ENCODE data around the gene RPS6KA5. TPM values are rescaled to one million over a fixed set of nuclear protein-coding genes. Genes with fewer than 3 reads are reported as not detected.

Gene RPS6KA5
- total and polyA plus RNA-seq, 2 donors (not counting 1 experiment from before 2014, with no cell fraction given) = 6.0 to 34.6 TPM

DNA sequence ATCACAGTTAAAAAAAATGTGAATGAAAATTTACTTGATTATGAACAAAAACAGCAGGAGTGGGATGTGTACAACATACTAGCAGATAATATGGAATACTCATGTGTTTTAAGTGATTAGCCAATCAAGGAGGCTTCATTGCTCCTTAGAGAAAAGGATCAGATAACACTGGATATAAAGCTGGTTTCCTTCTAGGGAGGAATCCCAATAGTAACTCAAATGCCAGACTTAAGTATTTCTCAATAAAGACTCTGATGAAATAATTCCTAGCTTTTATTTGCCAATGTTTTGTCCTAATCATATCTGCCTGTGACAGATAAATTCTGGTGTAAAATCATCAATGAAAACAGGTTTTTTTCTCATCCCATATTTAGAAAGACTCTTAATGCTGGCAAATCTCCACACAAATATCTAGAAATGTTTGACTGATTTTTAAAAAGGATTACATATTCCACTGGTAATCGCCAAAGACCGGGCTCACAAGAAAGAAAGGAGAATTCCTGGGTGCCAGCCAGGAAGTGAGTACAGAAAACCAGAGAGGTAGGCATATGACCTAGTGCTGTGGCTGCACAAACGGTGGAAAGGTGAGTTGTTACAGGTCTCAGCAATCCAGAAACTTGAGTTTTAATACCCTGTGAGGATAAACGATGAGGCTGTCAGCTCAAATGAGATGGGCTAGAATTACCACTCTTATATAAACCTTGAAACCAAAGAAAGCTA lies 135.7 kb downstream of the RPS6KA5 start:
- no peaks in the 10 kb centered on the region for H3K27me3 ChIP-seq (replicated peaks in 1 of 4; ENCODE audit: control extremely low read depth in 1 of 4, control insufficient read depth in 3 of 4, insufficient read depth in 4 of 4, low read length in 3 of 4)
- no peak overlapping the region for H3K9ac ChIP-seq (ENCODE audit: low read length)
- CTCF ChIA-PET = interaction anchor here (2.2 kb wide), 1 partner anchor 249 kb away, joined by 8 read pairs; no protein-coding TSS in a partner anchor
- intact Hi-C loops (cut with micrococcal nuclease) = no loop called here
- H3K27ac ChIP-seq (ENCODE audit: low read length in 2 of 2) = no peak overlapping the region
- no peaks in the 10 kb centered on the region for H3K4me1 ChIP-seq (ENCODE audit: control insufficient read depth in 2 of 2, insufficient read depth in 2 of 2, low read length in 2 of 2)
- no peak overlapping the region for H3K27ac Mint-ChIP-seq
- H3K79me2 ChIP-seq (ENCODE audit: control insufficient read depth, insufficient read depth, low read length) = no peaks in the 10 kb centered on the region
- POLR2A ChIA-PET = no interaction called here
- no peaks in the 10 kb centered on the region for H3K9me3 ChIP-seq (ENCODE audit: control extremely low read depth in 1 of 3, control insufficient read depth in 2 of 3, insufficient read depth in 1 of 3, low read length in 2 of 3)
- H3K4me1 Mint-ChIP-seq = no peaks in the 10 kb centered on the region
- no peak overlapping the region for H2AFZ ChIP-seq (ENCODE audit: insufficient read depth, low read depth, low read length, poor library complexity, severe bottlenecking)
- DNase-seq (no peak), ATAC-seq (ENCODE audit: low read depth) (no peak)
- TF ChIP-seq, protein P1, sequence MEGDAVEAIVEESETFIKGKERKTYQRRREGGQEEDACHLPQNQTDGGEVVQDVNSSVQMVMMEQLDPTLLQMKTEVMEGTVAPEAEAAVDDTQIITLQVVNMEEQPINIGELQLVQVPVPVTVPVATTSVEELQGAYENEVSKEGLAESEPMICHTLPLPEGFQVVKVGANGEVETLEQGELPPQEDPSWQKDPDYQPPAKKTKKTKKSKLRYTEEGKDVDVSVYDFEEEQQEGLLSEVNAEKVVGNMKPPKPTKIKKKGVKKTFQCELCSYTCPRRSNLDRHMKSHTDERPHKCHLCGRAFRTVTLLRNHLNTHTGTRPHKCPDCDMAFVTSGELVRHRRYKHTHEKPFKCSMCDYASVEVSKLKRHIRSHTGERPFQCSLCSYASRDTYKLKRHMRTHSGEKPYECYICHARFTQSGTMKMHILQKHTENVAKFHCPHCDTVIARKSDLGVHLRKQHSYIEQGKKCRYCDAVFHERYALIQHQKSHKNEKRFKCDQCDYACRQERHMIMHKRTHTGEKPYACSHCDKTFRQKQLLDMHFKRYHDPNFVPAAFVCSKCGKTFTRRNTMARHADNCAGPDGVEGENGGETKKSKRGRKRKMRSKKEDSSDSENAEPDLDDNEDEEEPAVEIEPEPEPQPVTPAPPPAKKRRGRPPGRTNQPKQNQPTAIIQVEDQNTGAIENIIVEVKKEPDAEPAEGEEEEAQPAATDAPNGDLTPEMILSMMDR (IDR thresholded peaks at IDR 0.05) = no peak
- TF ChIP-seq EZH2 (IDR thresholded peaks at IDR 0.05; ENCODE audit: borderline replicate concordance, insufficient read depth, low read depth, low read length, poor library complexity, severe bottlenecking) = no peak
- no peak overlapping the region for H3K4me3 ChIP-seq (ENCODE audit: control extremely low read depth in 1 of 5, extremely low read depth in 1 of 5, insufficient read depth in 1 of 5, low read depth in 2 of 5, low read length in 4 of 5)
- no peak overlapping the region for H3K4me3 Mint-ChIP-seq
- WGBS (ENCODE audit: insufficient coverage) = 100% methylated on average over 2 of the region's 4 CpGs
- H3K27me3 Mint-ChIP-seq = no peaks in the 10 kb centered on the region
- no peaks in the 10 kb centered on the region for H3K9me3 Mint-ChIP-seq (ENCODE audit: insufficient read depth)
- H4K20me1 ChIP-seq (ENCODE audit: control insufficient read depth, insufficient read depth, low read length, poor library complexity, severe bottlenecking) = no peaks in the 10 kb centered on the region
- H3K36me3 ChIP-seq (replicated peaks in 1 of 2; ENCODE audit: control extremely low read depth in 1 of 2, control insufficient read depth in 1 of 2, extremely low read depth in 1 of 2, insufficient read depth in 2 of 2, low read length in 1 of 2) = peaks cover 2 to 3% of the 10 kb centered on the region in 2 experiments
- H3K4me2 ChIP-seq (replicated peaks; ENCODE audit: low read depth, low read length, poor library complexity, severe bottlenecking) = no peak overlapping the region

GRCh38 chr14:90922141-90922540 lies 138.3 kb downstream of the RPS6KA5 start:
- DNase-seq = no peak
- Histone ChIP-seq H2AFZ (ENCODE audit: insufficient read depth, low read depth, low read length, poor library complexity, severe bottlenecking) (no peak overlapping the region), H3K4me3 (ENCODE audit: control extremely low read depth in 1 of 5, extremely low read depth in 1 of 5, insufficient read depth in 1 of 5, low read depth in 2 of 5, low read length in 4 of 5) (no peak overlapping the region), H3K27ac (ENCODE audit: low read length in 2 of 2) (no peak overlapping the region), H3K36me3 (replicated peaks in 1 of 2; ENCODE audit: control extremely low read depth in 1 of 2, control insufficient read depth in 1 of 2, extremely low read depth in 1 of 2, insufficient read depth in 2 of 2, low read length in 1 of 2) (peaks cover 5 to 8% of the 10 kb centered on the region in 2 experiments), H3K9ac (ENCODE audit: low read length) (no peak overlapping the region), H3K4me1 (ENCODE audit: control insufficient read depth in 2 of 2, insufficient read depth in 2 of 2, low read length in 2 of 2) (no peaks in the 10 kb centered on the region), H3K9me3 (ENCODE audit: control extremely low read depth in 1 of 3, control insufficient read depth in 2 of 3, insufficient read depth in 1 of 3, low read length in 2 of 3) (no peaks in the 10 kb centered on the region), H3K79me2 (ENCODE audit: control insufficient read depth, insufficient read depth, low read length) (no peaks in the 10 kb centered on the region), H4K20me1 (ENCODE audit: control insufficient read depth, insufficient read depth, low read length, poor library complexity, severe bottlenecking) (no peaks in the 10 kb centered on the region), H3K27me3 (replicated peaks in 1 of 4; ENCODE audit: control extremely low read depth in 1 of 4, control insufficient read depth in 3 of 4, insufficient read depth in 4 of 4, low read length in 3 of 4) (no peaks in the 10 kb centered on the region), H3K4me2 (replicated peaks; ENCODE audit: low read depth, low read length, poor library complexity, severe bottlenecking) (no peak overlapping the region)
- Mint-ChIP-seq H3K4me3 (no peak overlapping the region), H3K4me1 (no peaks in the 10 kb centered on the region), H3K9me3 (ENCODE audit: insufficient read depth) (no peaks in the 10 kb centered on the region), H3K27ac (no peak overlapping the region), H3K27me3 (no peaks in the 10 kb centered on the region)
- WGBS (ENCODE audit: insufficient coverage) = 83% methylated on average over 2 of the region's 4 CpGs
- POLR2A ChIA-PET = no interaction called here
- intact Hi-C loops (cut with micrococcal nuclease) = no loop called here
- TF ChIP-seq, protein P1 (IDR thresholded peaks at IDR 0.05) = no peak
- no peak for TF ChIP-seq EZH2 (IDR thresholded peaks at IDR 0.05; ENCODE audit: borderline replicate concordance, insufficient read depth, low read depth, low read length, poor library complexity, severe bottlenecking)
- CTCF ChIA-PET = interaction anchor here (1.3 kb wide), 1 partner anchor 19 kb away, joined by 5 read pairs; no protein-coding TSS in a partner anchor
- no peak for ATAC-seq (ENCODE audit: low read depth)
